Anterior cingulate cortex (tissue), 58 donors: Measurements from ENCODE around the gene RSPH6A.

Experiments
- DNase-seq, 58 donors: peaks; one replicate each; lab custom pipeline; 2025; lab: John Stamatoyannopoulos, UW

RSPH6A gene

DNA sequence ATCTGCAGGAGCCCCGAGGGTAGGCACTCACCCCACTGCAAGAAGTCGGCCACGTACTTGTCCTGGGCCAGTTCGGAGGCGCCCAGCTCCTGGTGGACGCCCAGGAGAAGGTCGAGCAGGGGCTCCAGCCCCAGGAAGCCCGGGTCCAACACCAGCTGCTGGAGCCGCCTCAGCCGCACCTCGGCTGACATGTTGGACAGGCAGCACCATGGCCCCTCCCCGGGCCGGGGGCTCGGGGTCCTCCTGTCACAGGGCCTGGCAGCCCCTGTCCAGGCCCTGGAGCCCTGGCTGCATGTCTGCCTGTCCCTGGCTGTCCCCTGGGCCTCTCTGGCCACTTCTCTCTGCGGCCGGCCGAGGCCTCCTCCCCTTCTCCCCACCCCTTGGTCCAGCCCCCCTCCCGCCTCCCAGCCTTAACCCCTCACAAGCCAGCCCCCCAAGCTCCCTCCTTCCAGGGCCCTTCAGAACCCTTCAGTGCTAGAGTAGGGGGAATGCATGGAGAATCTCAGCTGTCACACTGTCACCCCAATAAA is 32.9 kb downstream of the RSPH6A start, which contains the start of gene DMPK:
Gene DMPK (minus strand): TSS at position 329 of the 530 bp plus-strand sequence. CDS start 138 bp downstream, at position 191.
- DNase-seq = peak in 12 of 58 donors; percentile 14 to 47 (median 19)

DNA sequence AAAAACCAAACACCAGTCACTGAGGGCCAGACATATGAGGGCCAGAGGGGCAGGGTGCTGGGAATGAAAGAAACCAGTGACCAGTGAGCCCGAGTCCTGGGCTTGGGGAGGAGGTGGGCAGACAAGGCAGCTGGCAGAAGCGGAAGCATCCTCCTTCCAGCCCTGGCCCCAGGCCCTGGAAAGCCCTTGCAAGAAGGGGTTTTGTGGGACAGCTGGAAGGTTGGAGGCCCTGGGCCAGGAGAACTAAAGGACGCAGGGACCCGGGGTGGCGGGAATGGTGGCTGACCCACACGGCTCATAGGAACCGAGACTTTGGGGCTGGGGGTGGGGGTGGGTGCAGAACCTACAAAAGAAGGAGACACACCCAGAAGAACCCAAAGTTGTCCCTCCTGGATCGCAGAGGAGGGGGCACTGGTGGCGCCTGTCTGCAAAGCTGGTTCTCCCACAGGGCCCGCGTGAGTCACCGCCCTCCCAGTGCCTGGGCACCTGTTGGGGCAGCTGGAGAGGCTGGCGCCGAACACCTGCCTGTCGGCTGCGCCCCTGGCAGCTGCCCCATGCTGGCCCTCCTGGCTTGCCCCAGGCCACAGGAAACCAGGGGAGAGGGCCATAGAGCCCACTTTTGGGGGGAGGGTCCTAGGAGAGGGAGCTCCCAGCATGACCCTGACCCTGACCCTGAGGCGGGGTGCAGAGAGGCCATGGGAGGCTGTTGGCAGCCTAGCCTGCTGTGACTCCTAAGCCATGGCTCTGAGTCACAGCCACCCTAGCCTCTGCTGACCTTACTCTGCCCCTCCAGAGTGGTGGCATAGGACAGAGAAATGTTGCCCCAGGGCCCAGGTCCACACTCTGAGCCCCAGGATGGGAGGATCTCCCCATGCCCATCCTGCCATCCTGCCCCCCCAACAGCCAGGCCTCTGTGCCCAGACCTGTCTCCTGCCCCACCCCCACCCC is 33.6 kb downstream of the RSPH6A start:
- DNase-seq = peak in 5 of 58 donors; percentile 3 to 34 (median 14)

DNA sequence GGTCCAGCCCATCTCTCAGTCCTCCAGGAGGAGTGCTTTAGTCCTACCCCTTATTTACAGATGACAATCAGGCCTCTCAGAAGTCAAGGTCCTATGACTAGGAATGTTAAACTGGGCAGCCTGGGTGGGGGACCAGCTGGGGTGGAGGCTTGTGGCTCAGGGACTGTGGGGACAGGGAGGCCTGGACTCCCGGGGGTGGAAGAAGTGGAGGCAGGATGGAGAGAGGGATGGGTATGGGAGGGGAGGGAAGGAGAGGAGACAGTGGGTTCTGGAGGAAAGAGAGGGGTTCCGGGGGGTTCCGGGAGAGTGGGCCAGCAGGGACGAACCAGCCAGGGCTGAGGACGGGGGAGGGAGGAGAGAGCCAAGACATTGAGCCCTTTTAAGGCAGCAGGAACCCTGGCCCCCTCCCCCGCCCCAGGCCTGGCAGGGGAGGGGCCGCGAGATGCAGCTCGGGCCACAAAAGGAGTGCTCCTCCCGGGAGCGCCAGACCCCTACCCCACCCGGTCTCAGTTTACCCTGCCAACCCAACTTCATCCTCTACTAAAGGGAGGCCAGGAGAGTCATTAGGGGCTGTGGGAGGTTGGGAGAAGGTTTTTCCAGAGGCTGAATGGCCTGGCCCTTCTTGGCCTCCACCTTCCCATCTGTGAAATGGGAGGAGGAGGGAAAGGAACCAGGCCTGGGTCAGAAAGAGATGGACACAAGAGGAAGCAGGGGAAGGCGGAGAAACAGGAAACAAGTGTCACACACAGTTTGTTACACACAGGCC is 34.5 kb downstream of the RSPH6A start:
- DNase-seq = no peak

DNA sequence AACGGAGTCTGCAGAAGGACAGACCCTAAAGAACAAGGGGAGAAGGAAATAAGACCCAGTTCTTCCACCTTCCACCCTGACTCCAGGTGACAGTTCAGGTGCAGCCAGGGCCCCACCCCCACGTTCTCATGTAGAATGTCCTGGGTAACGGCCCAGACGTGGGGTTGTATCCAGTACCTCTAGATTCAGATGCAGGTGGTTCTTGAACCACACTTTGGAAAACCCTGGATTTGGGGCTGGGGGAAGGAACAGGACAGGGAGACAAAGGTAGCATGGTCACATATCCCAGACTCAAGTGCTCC is 35.0 kb downstream of the RSPH6A start:
- no peak for DNase-seq

DNA sequence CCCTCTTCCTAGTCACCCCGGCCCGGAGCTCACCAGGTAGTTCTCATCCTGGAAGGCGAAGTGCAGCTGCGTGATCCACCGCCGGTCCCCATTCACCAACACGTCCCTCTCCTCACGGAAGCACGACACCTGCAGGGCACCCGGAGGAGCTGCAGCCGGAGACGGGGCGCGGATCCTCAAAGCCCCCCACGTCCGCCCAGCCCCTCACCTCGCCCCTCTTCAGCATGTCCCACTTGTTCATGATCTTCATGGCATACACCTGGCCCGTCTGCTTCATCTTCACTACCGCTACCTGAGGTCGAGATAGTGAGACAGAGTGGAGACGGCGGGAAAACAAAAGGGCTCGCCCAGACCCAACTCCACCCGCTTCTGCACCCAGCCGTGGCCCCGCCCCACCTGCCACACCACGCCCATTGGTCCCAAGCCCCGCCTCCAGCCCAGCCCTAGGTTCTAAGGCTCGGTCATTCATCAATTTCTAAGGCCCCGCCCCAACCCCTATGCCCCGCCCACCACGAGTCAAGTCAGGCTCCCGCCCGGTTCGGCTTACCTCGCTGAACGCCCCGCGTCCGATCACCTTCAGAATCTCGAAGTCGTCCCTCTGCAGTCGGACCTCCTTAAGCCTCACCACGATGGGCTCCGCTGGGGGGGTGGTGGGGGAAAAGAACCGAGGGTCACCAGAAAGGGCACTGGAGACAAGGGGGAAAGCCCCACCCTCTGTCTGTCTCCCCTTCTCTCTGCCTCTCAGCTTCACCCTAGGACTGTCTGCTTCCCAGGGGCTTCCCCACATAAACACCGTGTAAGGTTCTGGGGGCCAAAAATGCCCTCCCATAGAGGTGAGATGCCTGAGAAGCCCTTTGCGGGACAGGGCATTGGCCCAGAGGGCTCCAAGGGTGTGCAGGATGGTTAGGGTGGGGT is 35.6 kb downstream of the RSPH6A start:
- peak in 1 of 58 donors; percentile 27 for DNase-seq

DNA sequence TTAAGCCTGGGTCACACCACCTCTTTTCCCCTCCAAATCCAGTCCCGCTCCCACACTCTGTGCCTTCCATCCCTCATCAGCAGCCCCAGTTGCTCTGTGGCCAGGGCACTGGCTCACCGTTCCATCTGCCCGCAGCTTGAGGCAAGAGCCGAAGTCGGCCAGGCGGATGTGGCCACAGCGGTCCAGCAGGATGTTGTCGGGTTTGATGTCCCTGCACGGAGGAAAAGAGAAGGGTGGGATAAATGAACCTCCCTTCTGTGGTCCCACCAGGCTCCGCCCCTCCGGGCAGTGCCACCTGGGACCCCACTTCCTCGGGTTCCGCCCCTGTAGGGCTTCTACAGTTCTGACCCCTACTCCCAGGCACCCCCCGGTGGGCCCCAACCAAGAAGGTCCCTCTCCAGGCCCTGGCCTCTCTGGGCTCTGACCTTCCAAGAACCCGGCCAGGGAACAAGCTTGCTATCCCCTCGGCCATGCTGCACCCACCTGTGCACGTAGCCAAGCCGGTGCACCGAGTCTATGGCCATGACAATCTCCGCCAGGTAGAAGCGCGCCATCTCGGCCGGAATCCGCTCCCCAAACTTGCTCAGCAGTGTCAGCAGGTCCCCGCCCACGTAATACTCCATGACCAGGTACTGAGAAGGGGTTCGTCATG is 37.0 kb downstream of the RSPH6A start:
- no peak for DNase-seq

DNA sequence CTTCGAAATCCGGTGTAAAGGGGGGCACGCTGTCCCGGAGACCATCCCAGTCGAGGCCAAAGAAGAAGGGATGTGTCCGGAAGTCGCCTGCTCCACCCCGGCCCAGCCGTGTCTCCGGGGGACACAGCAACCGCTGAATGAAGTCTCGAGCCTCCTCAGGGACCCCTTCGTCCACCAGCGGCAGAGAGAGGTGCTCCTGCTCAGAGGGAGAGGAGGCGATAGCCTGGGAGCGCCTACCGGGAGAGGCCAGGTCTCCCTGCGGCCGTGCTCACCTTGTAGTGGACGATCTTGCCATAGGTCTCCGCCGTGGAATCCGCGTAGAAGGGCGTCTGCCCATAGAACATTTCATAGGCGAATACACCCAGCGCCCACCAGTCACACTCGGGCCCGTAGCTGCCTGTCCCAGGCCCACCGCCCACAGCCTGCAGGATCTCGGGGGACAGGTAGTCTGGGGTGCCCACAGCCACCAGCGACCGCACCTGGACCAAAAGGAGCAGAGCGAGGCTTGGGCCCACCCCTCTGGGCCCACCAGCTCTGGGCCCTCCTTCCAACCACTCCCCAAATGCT is 37.6 kb downstream of the RSPH6A start:
- no peak for DNase-seq

DNA sequence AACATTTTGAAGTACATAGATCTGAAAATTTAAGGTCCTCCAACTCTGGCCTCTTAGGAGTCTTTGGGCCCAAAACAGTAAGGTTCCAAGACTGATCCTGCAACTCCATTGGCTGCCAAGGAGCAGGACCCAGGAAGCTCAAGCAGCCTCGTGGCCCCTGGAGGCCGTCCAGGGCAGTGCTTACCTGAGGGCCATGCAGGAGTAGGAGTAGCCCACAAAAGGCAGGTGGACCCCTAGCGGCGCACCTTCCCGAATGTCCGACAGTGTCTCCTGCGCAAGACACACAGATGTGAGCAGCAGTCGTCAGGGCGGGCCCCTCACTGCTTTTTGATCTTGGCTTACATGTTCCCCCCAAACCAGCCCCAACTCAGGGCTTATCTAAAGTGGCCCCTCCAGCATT is 40.3 kb downstream of the RSPH6A start:
- DNase-seq = no peak

DNA sequence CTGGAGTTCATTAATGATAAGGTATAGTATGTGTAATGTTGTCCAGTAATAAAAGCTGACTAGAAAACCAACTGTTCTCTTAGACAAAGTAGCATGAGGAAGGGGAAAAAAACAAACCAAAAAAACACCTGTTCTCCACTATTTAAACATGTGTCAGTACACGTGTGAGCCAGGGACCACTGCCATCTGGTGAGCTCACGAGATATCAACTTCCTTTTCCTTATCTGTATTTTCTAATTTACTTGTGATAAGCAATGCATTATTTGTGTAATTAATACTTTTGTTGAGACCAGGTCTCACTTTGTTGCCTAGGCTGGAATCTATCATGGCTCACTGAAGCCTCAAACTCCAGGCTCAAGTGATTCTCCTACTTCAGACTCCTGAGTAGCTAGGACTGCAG is 41.7 kb downstream of the RSPH6A start:
- no peak for DNase-seq

DNA sequence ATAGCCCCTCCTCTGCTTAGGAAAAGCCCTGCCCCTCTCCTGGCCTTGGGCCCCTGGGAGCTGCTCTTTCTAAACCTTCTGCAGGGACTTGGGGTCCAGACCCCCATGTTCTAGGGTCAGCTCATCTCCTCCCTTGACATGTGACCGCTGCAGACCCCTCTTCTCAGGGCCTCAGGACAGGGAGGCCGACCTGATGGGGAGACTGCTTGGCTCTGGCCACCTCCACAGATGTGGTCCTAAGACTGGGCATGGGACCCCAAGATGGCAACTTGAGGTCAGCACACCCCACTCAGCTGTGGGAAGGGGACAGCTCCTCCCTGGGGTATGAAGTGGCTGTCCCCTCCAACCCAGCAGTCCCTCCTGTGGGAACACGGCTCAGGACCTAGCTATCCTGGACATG is 42.2 kb downstream of the RSPH6A start:
- no peak for DNase-seq

DNA sequence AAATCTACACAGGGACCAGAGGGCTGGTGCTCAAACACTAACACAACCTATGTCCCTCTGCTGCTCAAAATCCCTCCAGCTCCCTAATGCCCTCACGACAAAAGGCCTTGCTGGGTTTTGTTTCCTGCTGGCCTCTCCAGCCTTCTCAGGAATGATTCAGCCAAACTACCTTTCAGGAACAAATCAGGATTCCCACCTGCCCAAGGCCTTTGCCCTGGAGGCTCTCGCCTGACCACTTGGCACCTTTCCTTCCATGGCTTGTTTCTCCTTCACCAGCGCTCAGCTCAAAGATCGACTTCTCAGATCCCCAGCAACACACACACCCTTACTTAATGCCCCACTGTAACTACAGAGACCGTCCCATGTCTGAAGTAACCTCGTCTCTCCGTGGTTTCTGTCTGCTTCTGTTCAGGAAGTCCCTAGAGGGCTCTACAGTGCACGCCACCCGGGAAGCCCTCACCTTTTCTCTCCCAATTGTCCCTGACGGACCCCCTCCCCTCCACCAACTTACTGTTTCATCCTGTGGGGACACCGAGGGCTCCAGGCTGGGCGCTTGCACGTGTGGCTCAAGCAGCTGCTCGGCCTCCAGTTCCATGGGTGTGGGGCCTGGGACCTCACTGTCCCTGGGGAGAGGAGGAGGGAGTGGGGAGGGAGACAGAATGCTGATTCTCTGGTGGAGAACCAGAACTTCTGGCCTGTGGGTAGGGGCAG is 42.8 kb downstream of the RSPH6A start:
- DNase-seq = no peak

DNA sequence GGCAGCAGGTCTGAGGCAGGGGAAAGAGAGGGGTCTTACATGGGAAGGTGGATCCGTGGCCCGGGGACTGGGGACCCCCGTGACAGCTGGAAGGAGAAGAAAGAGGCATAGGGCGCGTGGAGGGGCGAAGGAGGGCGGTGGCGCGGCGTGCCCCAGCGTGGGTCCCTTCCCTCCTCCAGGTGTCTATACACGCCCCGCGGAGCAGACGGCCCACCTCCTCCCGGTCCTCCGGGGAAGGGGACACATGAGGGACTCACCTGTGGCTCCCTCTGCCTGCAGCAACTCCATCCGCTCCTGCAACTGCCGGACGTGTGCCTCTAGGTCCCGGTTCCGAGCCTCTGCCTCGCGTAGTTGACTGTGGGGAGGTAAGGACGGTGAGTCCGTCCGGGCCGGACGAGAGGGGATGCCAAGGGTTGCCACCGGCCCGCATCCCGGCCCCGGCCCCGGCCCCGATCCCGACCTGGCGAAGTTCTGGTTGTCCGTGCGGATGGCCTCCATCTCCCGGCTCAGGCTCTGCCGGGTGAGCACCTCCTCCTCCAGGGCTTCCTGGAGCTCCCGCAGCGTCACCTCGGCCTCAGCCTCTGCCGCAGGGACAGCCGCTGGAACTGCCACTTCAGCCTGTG is 43.7 kb downstream of the RSPH6A start:
- peak in 2 of 58 donors; percentile 39 to 47 for DNase-seq

DNA sequence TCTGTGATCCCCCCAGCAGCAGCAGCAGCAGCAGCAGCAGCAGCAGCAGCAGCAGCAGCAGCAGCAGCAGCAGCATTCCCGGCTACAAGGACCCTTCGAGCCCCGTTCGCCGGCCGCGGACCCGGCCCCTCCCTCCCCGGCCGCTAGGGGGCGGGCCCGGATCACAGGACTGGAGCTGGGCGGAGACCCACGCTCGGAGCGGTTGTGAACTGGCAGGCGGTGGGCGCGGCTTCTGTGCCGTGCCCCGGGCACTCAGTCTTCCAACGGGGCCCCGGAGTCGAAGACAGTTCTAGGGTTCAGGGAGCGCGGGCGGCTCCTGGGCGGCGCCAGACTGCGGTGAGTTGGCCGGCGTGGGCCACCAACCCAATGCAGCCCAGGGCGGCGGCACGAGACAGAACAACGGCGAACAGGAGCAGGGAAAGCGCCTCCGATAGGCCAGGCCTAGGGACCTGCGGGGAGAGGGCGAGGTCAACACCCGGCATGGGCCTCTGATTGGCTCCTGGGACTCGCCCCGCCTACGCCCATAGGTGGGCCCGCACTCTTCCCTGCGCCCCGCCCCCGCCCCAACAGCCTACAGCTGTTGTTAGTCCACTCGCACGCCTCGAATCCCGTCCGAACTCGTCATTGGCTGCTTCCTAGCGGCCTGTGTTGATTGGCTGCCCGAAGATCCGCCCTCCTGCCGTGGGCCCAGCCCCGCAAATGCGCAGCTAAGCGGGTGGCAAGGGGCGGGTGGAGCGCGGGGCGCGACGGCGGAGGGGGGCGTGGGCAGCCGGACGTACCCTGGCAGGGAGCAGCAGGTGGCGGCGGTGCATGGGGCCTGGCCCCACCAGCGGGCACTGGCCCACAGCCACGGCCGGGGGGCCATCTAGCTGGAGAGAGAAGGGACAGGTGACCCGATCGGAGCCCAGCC is 44.7 kb downstream of the RSPH6A start:
- DNase-seq = peak; percentile 40 to 96 (median 89)

DNA sequence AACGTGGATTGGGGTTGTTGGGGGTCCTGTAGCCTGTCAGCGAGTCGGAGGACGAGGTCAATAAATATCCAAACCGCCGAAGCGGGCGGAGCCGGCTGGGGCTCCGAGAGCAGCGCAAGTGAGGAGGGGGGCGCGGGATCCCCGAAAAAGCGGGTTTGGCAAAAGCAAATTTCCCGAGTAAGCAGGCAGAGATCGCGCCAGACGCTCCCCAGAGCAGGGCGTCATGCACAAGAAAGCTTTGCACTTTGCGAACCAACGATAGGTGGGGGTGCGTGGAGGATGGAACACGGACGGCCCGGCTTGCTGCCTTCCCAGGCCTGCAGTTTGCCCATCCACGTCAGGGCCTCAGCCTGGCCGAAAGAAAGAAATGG is 45.3 kb downstream of the RSPH6A start:
- peak in 37 of 58 donors; percentile 40 to 84 (median 61) for DNase-seq

DNA sequence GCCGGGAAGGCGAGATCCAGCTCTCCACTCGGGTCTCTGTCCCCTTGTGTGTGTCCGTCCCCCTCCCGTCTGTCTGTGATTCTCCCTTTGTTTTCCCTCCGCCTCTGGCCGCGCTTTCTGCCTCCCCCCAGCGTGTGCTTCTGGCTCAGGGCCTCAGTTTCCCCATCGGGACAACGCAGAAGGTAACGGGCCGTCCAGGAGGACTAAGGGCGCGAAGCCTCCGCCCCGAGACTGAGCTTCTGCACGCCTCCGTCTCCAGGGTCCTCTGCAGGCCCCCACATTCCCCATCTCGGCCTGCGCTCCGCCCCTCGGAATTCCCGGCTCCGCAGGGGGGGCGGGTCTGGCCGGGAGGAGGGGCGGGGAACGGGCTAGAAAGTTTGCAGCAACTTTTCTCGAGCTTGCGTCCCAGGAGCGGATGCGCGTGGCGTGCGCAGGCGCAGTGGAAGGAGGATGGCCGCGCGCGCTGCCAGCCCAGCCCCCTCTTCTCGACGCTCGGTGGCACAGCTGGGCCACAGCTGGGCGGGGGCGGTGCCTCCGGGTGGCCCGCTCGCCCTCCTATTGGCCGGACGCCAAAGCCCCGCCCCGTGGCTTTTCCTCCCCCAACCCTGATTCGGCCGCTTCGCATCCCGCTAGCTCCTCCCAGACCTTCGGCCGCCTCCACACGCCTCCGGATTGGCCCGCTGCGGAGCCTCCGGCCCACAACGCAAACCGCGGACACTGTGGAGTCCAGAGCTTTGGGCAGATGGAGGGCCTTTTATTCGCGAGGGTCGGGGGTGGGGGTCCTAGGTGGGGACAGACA is 45.9 kb downstream of the RSPH6A start, which contains the start of gene SIX5:
Gene SIX5 (minus strand): TSS at position 269 of the 799 bp plus-strand sequence. CDS start 408 bp downstream, outside the sequence.
- peak; percentile 38 to 98 (median 92) for DNase-seq

DNA sequence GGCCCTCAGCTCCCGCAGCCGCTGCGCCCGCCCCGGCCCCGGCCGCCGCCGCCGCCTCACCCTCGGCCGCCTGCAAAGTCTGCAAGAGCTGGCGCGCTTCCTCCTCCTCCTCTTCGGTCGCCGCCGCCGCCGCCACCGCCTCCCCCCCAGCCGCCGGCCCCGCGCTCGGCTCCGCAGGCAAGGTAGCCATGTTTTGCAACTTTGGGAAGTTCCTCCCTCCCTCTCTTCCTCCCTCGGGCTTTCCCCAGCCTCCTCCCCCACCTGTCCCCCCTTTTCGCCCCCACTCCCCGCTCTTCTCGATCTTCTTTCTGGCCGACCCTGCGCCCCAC is 46.5 kb downstream of the RSPH6A start:
- DNase-seq = peak in 3 of 58 donors; percentile 37 to 62 (median 42)
